ENCODE data around the gene EID1.
"Not testable (repeated sequence)": the region's sequence is repeated elsewhere in the genome, so short reads cannot be mapped to it uniquely, and the experiment has no call there.

The EID1 gene

GRCh38 chr15:48877630-48878595, at the start of gene EID1:
Gene EID1 (plus strand): TSS chr15:48878134. CDS start chr15:48878177, 43 bp downstream.
- DNase-seq (ENCODE audit: low spot score): peak; percentile 95

GRCh38 chr15:48828471-48828870, 49.5 kb upstream of the EID1 start:
- no peak for DNase-seq (ENCODE audit: low spot score)

- no peak for DNase-seq (ENCODE audit: low spot score)
Observed at GRCh38 chr15:48828906-48829305, 49.0 kb upstream of the EID1 start.

- no peak for DNase-seq (ENCODE audit: low spot score)
Observed at GRCh38 chr15:48832648-48833047, 45.3 kb upstream of the EID1 start.

GRCh38 chr15:48833526-48834239, 44.3 kb upstream of the EID1 start:
- DNase-seq (ENCODE audit: low spot score): no peak

GRCh38 chr15:48834756-48835155, 43.2 kb upstream of the EID1 start:
- no peak for DNase-seq (ENCODE audit: low spot score)

GRCh38 chr15:48842501-48842900, 35.4 kb upstream of the EID1 start:
- no peak for DNase-seq (ENCODE audit: low spot score)

- DNase-seq (ENCODE audit: low spot score): no peak
Observed at GRCh38 chr15:48845123-48845522, 32.8 kb upstream of the EID1 start.

GRCh38 chr15:48850648-48851047, 27.3 kb upstream of the EID1 start:
- no peak for DNase-seq (ENCODE audit: low spot score)

- no peak for DNase-seq (ENCODE audit: low spot score)
Observed at GRCh38 chr15:48851956-48852355, 26.0 kb upstream of the EID1 start.

- not testable (repeated sequence) for DNase-seq (ENCODE audit: low spot score)
Observed at GRCh38 chr15:48854434-48854833, 23.5 kb upstream of the EID1 start.

- DNase-seq (ENCODE audit: low spot score): no peak
Observed at GRCh38 chr15:48855501-48856440, 22.2 kb upstream of the EID1 start.

GRCh38 chr15:48856942-48857341, 21.0 kb upstream of the EID1 start:
- no peak for DNase-seq (ENCODE audit: low spot score)

GRCh38 chr15:48858401-48858800, 19.5 kb upstream of the EID1 start:
- DNase-seq (ENCODE audit: low spot score): no peak

- DNase-seq (ENCODE audit: low spot score): no peak
Observed at GRCh38 chr15:48859426-48859825, 18.5 kb upstream of the EID1 start.

GRCh38 chr15:48861813-48862431, 16.0 kb upstream of the EID1 start:
- no peak for DNase-seq (ENCODE audit: low spot score)

- DNase-seq (ENCODE audit: low spot score): no peak
Observed at GRCh38 chr15:48862705-48863104, 15.2 kb upstream of the EID1 start.

- no peak for DNase-seq (ENCODE audit: low spot score)
Observed at GRCh38 chr15:48865370-48866079, 12.4 kb upstream of the EID1 start.

- no peak for DNase-seq (ENCODE audit: low spot score)
Observed at GRCh38 chr15:48866141-48866563, 11.8 kb upstream of the EID1 start.

GRCh38 chr15:48868023-48868422, 9.9 kb upstream of the EID1 start:
- DNase-seq (ENCODE audit: low spot score): no peak

GRCh38 chr15:48868536-48868935, 9.4 kb upstream of the EID1 start:
- no peak for DNase-seq (ENCODE audit: low spot score)

All from left forelimb (tissue), 1 donor.